Measurements from ENCODE around the gene LRRC40.

DNA sequence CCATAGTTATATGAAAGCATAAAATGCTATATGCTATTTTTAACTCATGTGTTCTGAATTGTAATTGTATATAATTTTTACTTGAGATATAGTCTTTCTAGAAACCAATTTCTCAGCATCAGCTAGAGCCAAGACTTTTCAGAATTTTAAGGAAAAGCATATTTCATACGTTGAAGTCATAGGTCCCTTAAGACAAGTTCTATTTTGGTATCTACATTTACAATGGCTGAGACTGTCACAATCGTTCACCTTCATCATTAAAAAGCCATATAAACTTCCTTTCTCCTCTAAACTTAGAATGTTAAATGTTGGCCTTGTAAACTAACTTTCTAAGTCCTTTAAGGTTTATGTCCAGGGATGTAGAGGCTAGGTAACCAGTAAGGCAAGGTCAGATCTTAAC lies 104.1 kb downstream of the LRRC40 start:
- TF ChIP-seq, protein P1, sequence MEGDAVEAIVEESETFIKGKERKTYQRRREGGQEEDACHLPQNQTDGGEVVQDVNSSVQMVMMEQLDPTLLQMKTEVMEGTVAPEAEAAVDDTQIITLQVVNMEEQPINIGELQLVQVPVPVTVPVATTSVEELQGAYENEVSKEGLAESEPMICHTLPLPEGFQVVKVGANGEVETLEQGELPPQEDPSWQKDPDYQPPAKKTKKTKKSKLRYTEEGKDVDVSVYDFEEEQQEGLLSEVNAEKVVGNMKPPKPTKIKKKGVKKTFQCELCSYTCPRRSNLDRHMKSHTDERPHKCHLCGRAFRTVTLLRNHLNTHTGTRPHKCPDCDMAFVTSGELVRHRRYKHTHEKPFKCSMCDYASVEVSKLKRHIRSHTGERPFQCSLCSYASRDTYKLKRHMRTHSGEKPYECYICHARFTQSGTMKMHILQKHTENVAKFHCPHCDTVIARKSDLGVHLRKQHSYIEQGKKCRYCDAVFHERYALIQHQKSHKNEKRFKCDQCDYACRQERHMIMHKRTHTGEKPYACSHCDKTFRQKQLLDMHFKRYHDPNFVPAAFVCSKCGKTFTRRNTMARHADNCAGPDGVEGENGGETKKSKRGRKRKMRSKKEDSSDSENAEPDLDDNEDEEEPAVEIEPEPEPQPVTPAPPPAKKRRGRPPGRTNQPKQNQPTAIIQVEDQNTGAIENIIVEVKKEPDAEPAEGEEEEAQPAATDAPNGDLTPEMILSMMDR (IDR thresholded peaks at IDR 0.05), result no peak
- TF ChIP-seq POLR2A (IDR thresholded peaks at IDR 0.05) (no peak), POLR2AphosphoS5 (IDR thresholded peaks at IDR 0.05; ENCODE audit: insufficient read depth in 1 of 2, low read depth in 1 of 2) (no peak)
